GM19467 (cell line): ENCODE results near the gene MFSD12.

ENCODE experiments used
- ATAC-seq: cut with Tn5 transposase; IDR thresholded peaks from one replicate; pipeline ENCODE4 v1.9.1; 2021; ENCODE audit warnings: mild to moderate bottlenecking, moderate library complexity; ENCODE audit not compliant: unreplicated experiment

Gene MFSD12

DNA sequence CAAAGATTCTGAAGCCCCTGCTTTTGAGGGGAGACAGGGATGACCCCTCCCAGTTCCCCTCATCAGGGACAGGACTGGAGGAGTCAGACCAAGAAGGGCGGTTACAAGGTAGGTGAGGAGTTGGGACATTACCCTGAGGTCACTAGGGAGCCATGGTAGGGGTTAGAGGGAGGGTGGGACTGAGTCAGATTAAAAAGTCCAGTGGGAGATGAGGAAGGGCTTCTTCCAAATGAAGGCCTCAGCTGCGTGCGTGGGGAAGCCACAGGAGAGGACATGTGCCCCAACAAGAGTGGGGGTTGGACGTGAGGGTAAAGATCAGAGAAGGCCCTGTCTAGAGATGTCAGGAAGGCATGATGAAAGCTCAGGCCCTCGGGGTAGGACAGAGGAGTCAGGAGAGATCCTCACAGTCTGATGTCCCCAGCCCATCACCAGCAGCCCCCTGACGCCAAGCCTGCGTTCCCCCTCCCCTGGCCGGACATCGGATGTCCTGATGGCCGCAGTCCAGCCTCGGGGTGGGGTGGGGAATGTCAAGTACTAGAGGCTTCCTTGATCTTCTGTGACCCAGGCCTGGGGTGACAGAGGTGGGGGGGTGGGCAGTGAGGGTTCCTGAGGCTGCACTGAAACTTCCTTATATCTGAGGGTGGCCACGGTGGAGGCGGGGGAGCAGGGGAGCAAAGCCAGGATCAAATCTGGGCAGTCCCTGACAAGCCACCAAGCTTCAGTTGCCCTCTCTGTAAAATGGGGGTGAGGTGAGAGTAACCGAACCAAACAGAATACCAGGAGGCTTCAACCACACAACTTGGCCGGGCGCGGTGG lies 6.5 kb upstream of the MFSD12 start:
- ATAC-seq = no peak

DNA sequence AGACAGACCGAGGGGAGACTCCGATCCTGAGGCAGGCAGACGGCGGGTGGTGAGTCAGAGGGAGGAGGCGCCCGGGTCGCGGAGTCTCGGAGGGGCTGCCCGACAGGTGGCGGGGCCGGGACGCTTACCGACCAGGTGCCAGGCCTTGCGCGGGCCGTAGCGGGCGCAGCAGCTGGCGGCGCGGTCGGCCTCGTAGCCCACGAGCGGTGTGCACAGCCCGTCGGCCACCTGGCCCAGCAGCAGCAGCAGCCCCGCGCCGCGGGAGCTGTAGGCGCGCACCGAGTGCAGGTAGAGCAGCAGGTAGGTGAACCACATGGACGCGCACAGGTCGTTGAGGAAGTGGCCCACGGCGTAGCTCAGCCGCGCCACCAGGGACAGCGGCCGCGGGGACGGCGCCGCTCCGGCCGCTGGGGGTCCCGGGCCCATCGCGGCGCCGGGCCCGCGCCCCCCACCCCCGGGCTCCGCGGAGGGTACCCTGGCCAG lies 367 bp downstream of the MFSD12 start:
- peak; percentile 24 for ATAC-seq

DNA sequence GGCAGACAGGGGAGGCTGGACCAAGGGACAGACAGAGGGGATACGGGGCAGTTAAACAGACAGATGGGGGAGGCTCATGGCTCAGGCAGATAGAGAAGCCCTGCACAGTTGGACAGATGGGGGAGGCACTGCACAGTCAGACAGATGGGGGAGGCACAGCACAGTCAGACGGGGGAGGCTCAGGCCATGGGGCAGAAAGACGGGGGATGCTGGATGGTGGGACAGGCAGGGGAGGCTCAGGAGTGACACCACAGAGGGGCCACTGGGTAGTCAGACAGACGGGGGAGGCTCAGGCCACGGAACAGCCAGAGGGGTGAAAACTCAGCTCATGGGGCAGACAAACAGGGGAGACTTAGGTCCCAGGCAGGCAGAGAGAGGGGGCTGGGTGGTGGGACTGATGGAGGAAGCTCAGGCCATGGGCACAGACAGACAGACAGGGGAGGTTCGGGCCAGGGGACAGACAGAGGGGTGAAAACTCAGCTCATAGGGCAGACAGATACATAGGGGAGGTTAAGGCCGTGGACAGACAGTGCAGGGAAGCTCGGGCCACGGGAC lies 886 bp downstream of the MFSD12 start:
- ATAC-seq = no peak

DNA sequence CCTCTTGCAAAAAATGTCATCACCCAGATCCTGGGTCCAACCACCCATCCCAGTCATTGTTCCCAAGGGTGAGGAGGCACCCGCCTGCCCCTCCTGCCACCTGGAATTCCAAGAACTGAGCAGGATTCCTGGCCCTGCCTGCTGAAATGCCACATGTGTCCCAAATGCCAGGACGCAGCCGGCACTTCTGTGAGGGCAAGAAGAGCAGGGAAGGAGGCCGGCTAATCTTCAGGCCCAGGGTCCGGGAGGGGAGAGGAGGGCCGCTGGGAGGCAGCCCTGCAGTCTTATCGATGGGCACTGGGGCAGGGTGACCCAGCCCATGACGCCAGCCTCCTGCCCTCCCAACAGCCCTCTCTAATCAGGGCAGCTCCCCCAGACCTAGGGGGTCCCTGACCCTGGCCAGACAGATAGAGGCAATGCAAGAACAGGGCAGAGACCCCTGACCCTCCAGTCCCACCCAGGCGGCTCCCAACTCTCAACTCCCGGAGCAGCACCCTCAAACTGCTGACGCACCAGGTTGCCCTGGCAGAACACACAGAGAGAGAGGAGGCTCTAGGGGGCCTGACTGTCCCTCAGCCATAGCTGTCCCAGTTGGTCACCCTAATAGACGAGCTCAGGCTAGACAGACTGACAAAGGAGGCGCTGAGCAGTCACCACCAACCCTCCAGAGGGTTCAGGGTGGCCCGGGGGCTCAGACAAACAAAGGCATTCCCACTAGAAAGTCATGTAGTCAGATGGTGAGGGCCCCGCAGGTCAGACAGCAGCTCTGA lies 1.5 kb downstream of the MFSD12 start:
- no peak for ATAC-seq

DNA sequence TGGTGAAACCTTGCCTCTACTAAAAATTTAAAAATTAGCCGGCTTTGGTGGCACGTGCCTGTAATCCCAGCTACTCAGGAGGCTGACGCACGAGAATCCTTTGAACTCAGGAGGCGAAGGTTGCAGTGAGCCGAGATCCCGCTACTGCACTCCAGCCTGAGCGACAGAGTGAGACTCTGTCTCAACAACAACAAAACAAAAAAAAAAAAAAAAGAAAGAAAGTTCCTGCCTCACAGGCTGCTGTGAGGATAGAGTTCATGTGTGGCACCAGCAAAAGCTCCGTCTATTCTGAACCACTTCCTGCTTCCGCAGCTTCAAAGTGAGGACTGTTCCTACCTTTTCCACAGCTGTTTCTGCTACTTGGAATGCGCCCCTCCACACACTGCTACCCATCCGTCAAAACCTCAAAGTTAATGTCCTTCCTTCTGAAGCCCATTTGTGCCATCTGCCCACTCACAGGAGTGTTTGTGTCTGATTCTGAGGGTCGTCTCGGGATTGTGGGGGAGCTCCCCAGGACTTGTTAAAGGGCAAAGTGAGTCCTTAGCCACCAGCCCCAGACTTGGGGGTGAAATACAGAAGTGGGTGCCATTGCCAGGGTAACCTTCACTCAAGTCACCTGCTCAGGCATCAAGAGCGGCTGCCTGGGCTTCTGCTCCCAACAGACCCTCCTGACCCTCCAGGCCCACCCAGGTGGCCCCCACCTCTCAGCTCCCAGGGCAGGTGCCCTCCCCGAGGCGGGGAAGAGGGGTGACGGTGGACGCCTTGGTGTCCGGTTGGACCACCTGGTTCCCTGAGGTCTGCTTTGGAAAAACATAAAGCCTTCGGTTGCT lies 2.9 kb downstream of the MFSD12 start:
- no peak for ATAC-seq

DNA sequence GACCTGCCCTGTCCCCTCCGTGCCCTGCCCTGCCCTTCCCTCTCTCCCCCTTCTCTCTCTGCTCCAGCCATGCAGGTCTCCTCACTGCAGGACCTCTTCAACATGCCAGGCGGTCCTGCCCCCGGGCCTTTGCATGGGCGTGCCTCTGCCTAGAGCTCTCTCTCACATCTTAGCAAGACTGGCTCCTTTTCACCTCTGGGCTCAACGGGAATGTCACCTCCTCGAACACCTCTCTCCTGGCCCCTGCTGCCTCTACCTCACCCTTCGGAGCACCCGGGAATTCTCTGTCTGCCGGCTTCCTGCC lies 5.6 kb downstream of the MFSD12 start:
- no peak for ATAC-seq

DNA sequence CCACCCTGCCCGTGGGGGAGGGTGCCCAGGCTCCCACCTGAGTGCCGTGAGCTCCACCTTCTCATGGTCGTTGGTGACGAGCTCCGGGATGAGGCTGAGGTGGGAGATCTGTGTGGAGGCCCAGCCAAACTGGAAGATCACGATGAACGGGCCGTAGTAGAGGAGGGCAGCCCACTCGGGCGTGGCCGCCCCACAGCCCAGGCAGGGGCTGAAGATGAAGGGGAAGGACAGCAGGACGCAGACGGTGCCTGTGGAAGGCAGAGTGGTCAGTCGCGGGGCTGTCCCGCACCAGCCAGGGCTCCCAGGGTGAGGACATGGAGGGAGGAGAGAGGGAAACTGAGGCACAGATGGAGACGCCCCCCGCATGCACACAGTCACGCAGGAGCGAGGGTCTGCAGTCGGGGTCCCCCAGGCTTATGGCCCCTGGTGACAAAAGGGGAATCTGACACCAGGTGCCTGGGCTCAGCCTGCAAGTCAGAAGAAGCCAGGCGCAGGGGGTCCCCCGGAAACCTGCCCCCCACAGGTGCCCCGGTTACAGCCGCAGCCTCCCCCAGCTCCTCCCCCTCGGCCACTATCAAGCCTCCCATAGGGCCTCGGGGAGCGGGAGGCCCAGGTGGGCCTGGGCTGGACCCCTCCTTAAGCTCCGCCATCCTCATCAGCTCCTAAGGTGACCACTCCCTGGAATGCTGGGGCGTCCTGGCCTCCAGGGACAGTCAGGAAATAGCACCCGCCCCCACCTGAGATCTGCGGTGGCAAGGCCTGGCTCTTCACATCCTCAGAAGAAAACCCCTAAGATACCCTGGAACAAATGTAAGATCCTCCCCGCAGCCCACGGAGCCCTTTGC lies 6.2 kb downstream of the MFSD12 start:
- ATAC-seq = no peak

DNA sequence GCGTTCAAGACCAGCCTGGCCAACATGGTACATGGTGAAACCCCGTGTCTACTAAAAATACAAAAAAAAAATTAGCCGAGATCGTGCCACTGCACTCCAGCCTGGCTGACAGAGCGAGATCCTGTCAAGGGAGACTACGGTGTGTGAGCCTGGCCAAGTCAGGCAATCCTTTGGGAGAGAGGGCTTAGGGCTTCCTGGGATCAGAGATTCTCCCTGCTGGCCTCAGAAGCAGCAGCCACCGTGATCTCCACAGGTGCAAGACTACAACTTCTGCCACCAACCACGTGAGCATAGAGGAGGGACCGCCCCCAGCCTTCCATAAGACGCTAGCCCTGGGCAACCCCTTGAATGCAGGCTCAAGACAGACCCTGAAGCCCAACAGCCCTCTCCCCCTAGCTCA lies 7.6 kb downstream of the MFSD12 start:
- ATAC-seq = no peak

DNA sequence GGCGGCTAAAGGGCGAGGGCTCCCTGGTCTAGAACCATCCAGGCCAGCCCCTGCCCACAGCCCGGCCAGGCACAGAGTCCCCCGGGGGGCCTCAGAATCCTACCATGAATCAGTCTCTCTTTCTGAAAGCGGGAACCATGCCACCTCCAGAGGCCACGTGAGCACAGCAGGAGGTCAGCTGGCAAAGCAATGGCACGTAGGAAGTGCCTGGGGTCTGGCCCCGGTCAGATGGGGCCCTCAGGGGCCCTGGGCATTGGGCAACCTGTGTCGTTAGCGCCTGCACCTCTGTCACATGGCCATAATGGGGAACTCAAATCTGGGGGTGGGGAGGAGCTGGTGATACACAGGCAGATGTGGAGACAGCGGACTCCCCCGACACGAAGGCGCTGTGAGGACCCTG lies 8.8 kb downstream of the MFSD12 start:
- no peak for ATAC-seq

DNA sequence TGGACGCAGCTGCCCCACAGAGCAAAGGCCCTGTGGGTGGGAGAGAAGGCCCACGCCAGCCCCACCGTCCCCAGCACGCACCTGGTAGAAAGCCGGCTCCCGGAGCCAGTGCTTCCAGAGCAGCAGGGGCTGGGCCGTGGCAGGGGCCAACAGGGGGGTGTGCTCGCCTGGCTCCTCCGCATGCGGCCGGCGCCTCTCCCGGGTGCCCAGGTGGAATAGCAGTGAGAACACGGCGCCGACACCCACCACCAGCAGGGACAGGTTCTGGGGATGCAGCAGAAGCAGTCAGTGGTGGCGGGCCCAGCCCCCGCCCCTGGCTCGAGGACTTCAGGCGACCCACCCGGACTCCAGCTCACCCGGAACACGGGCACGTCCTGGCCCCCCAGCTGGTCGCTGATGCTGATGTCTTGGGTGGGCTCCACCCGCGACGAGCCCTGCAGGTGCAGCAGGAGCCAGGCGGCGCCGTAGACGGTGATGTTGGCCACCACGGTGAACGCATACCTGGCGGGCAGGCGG lies 9.6 kb downstream of the MFSD12 start:
- no peak for ATAC-seq

DNA sequence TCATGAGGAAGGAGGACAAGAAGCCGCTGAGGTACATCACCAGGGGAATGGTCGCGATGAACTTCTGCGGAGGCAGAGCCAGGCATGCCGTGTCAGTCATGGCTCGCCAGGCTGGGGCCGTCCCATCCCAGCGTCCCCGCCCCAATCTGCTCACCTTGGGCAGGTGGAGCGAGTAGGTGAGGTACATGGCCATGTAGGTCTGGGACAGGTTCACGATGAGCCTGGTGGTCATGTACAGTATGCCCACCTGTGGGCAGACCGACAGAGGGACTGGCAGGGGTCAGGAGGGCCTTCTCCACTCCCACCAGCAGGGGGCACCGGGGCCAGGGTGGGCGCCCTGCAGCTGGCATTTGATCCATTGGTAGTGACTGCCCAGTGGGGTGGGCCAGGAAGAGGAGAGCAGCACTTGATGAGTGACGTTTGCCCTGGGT lies 10.1 kb downstream of the MFSD12 start:
- ATAC-seq = no peak

DNA sequence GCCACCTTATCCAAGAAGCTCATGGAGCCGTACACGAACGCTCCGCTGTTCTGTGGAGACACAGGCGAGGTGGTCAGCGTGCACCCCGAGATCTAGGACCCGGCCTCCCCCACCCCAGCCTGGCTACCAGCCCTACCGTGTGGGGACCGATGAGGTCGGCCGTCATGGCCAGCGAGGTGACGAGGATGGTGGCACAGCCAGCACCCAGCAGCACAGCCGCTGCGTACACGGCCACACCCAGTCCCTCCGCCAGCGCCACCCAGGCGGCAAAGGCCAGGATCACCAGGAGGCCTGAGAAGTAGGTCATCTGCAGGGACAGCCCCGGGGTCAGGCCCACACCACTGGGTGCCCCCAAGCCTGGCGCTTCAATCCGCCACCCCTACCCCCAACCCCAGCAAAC lies 11.3 kb downstream of the MFSD12 start:
- ATAC-seq = no peak

DNA sequence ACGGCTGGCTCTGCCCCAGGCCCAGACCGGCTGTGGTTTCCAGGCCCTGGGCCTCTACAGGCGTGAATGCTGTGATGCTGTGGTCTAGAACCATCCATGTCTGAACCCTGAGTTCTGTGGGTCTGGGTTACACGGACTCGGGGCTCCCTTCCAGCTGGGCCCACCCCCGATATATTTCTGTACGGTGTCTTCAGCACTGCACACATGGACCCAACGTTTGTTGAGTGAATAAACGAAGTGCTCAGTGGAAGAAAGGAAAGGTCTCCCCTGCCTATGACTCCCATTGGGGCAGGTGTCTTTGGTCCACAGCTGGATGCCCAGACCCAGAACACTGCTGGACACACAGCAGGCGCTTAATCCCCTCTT lies 11.7 kb downstream of the MFSD12 start:
- no peak for ATAC-seq

DNA sequence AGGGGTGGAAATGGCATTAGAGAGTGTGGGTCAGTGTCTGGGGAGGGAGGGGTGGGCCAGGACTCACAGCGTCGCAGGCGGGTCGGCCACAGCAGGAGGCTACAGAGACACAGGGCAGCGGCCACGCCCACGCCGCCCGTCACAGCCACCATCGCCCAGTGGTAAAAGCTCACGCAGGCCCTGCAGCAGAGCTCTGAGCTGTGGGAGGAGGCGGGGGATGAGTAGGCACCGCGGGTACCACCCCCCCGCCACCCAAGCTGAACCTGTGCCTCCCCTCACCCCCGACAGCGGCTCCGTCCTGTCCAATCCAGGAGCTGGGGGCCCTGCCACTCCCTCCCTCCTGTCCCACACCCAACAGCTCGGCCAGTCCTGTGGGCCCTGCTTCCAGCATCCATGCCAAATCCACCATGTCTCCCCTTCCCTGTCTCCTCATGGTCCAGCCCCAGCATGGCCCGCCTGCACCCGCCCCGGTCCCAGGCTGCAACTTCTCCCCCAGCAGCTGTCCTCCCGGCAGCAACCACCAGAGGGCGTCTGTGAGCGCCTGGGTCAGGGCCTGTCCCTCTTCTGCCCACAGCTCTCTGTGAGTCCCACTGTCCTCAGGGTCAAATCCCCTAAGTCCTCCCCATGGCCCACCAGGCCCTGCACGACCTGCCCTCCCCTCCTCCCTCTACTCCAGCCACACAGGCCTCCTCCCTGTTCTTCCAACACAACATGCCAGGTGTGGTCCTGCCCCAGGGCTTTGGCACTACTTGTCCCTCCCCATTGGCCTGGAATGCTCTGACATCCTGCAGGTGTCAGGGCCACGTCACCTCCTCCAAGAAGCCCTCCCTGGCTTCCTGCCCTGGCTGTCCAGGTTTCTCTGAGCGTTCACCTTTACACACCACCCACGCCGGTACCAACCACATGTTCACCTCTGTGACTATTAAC lies 12.4 kb downstream of the MFSD12 start:
- ATAC-seq = no peak

DNA sequence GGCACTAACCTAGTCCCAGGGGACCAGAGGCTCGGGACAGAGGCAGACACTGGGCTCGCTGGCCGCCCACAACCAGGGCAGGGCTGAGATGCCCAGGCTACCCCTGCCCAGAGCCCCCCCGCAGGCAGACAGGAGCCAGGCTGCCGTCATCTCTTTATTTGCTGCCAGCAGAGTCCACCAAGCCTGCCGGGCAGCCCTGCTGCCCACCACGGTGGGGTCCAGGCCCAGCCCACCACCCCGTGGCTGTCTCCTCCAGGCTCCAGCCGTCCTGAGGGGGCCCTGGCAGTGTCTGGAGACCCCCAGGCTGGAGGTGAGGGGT lies 13.4 kb downstream of the MFSD12 start:
- no peak for ATAC-seq

DNA sequence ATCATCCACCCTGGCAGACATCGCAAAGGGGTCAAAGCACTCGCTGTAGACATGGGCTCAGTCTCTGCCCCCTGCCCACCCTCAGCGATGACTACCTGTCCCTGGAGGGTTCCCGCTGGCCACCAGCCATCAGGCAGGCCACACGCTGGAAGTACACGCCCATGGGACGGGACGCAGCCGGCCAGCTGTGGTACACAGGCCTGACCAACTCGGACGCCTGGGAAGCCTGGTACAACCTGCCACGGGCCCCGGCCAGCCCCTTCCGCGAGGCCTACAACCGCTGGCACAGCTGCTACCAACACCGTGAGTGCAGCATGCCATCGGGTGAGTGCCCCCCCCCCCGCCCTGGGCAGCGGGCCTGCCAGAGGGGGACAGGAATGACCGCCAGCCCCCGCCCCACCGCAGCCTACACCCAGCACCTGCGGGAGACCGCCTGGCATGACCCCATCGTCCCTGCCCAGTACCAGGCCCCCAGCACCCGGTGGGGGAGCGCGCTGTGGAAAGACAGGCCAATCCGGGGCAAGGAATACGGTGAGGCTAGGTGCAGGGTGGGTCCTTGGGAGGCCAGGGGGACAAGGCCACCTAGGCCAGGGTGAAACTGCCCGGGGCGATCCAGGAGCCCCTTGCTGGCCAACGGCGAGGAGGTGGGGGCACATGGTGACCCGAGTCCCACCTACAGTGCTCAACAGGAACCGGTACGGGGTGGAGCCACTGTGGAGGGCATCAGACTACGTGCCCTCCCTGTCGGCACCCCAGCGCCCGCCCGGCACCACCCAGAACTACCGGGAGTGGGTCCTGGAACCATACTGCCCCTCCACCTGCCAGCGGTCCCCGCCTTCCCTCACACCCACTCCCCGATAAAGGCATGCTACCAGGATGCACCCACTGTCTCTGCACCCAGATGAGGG lies 14.0 kb downstream of the MFSD12 start:
- ATAC-seq = no peak

DNA sequence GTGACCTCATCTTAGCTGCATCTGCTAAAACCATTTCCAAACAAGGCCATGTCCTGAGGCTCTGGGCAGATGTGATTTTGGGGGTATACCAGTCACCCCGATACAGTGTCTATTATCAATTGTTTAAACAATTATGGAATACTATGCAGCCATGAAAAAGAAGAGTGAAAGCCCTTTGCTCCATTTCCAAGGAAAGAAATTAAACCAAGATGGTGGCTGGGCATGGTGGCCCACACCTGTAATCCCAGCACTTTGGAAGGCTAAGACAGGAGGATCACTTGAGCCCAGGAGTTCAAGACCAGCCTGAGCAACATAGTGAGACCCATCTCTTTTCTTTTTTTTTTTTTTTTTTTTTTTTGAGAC lies 17.6 kb downstream of the MFSD12 start:
- ATAC-seq = no peak
